ENCODE results near the gene GAS6. TPM values are rescaled to one million over a fixed set of nuclear protein-coding genes. Genes with fewer than 3 reads are reported as not detected.

The GAS6 gene
- total RNA-seq, 1 experiment from 2014 or later, result 20.9 TPM

GRCh38 chr13:113857531-113858195 is 6.2 kb downstream of the GAS6 start:
- intact Hi-C loops (cut with micrococcal nuclease), result no loop called here
- POLR2A ChIA-PET (ENCODE audit: unreplicated experiment), result no interaction called here
- Histone ChIP-seq H3K9me3 (ENCODE audit: low read length) (no peaks in the 10 kb centered on the region), H3K27ac (ENCODE audit: low read length) (no peak overlapping the region), H3K79me2 (ENCODE audit: low read length) (peaks cover 98% of the 10 kb centered on the region), H3K36me3 (ENCODE audit: low read depth, low read length) (no peaks in the 10 kb centered on the region), H3K4me3 (ENCODE audit: low read length) (no peak overlapping the region), H4K20me1 (ENCODE audit: low read length) (no peaks in the 10 kb centered on the region), H3F3A (ENCODE audit: low read length, unreplicated experiment) (no peaks in the 10 kb centered on the region), H3K9me2 (replicated peaks; ENCODE audit: low read length) (no peaks in the 10 kb centered on the region), H3K27me3 (ENCODE audit: low read length) (no peaks in the 10 kb centered on the region), H2AFZ (ENCODE audit: low read length) (no peak overlapping the region), H3K4me2 (ENCODE audit: low read length) (no peak overlapping the region), H3K4me1 (ENCODE audit: insufficient read depth, low read length) (peaks cover 11% of the 10 kb centered on the region), H3K9ac (ENCODE audit: low read length) (no peak overlapping the region)
- ATAC-seq, result no peak
- DNase-seq, result no peak
- no peak for TF ChIP-seq EZH2phosphoT487 (IDR thresholded peaks at IDR 0.05; ENCODE audit: borderline replicate concordance, low read length)
- TF ChIP-seq CTCF (conservative IDR thresholded peaks at IDR 0.05; ENCODE audit: low read depth, low read length), result no peak
- no peak for TF ChIP-seq EZH2 (IDR thresholded peaks at IDR 0.05; ENCODE audit: low read length, unreplicated experiment)
- CTCF ChIA-PET, result no interaction called here
- no TSS peak for BruUV-seq (replicated peaks)

GRCh38 chr13:113856716-113857065 is 7.2 kb downstream of the GAS6 start:
- Histone ChIP-seq H3K4me2 (ENCODE audit: low read length) (peak overlapping the region; percentile 31; the same call in 1 of the 2 replicates), H3K27ac (ENCODE audit: low read length) (no peak overlapping the region), H3K79me2 (ENCODE audit: low read length) (peaks cover 91% of the 10 kb centered on the region), H3K9me2 (replicated peaks; ENCODE audit: low read length) (no peaks in the 10 kb centered on the region), H4K20me1 (ENCODE audit: low read length) (no peaks in the 10 kb centered on the region), H3K9me3 (ENCODE audit: low read length) (no peaks in the 10 kb centered on the region), H3K4me1 (ENCODE audit: insufficient read depth, low read length) (peaks cover 11% of the 10 kb centered on the region), H3F3A (ENCODE audit: low read length, unreplicated experiment) (no peaks in the 10 kb centered on the region), H2AFZ (ENCODE audit: low read length) (no peak overlapping the region), H3K9ac (ENCODE audit: low read length) (no peak overlapping the region), H3K4me3 (ENCODE audit: low read length) (no peak overlapping the region), H3K27me3 (ENCODE audit: low read length) (no peaks in the 10 kb centered on the region), H3K36me3 (ENCODE audit: low read depth, low read length) (no peaks in the 10 kb centered on the region)
- ChIA-PET CTCF (no interaction called here), POLR2A (ENCODE audit: unreplicated experiment) (no interaction called here)
- intact Hi-C loops (cut with micrococcal nuclease), result no loop called here
- TF ChIP-seq EZH2 (IDR thresholded peaks at IDR 0.05; ENCODE audit: low read length, unreplicated experiment) (no peak), CTCF (conservative IDR thresholded peaks at IDR 0.05; ENCODE audit: low read depth, low read length) (no peak)
- no TSS peak for BruUV-seq (replicated peaks)
- peak; percentile 31 for DNase-seq
- ATAC-seq, result peak; percentile 69

- no peak overlapping the region for H3K9ac ChIP-seq (ENCODE audit: low read length)
- TF ChIP-seq CTCF (conservative IDR thresholded peaks at IDR 0.05; ENCODE audit: low read depth, low read length), result no peak
- TF ChIP-seq EZH2 (IDR thresholded peaks at IDR 0.05; ENCODE audit: low read length, unreplicated experiment), result no peak
- TF ChIP-seq EZH2phosphoT487 (IDR thresholded peaks at IDR 0.05; ENCODE audit: borderline replicate concordance, low read length), result no peak
- H3K36me3 ChIP-seq (ENCODE audit: low read depth, low read length), result no peaks in the 10 kb centered on the region
- peak overlapping the region; percentile 31; the same call in 1 of the 2 replicates for H3K4me2 ChIP-seq (ENCODE audit: low read length)
- no peak for DNase-seq
- H3K27ac ChIP-seq (ENCODE audit: low read length), result no peak overlapping the region
- H4K20me1 ChIP-seq (ENCODE audit: low read length), result no peaks in the 10 kb centered on the region
- no peak overlapping the region for H2AFZ ChIP-seq (ENCODE audit: low read length)
- H3K27me3 ChIP-seq (ENCODE audit: low read length), result no peaks in the 10 kb centered on the region
- no TSS peak for BruUV-seq (replicated peaks)
- no peaks in the 10 kb centered on the region for H3K9me3 ChIP-seq (ENCODE audit: low read length)
- intact Hi-C loops (cut with micrococcal nuclease), result no loop called here
- peaks cover 86% of the 10 kb centered on the region for H3K79me2 ChIP-seq (ENCODE audit: low read length)
- H3K4me3 ChIP-seq (ENCODE audit: low read length), result no peak overlapping the region
- no peaks in the 10 kb centered on the region for H3F3A ChIP-seq (ENCODE audit: low read length, unreplicated experiment)
- ChIA-PET CTCF (no interaction called here), POLR2A (ENCODE audit: unreplicated experiment) (no interaction called here)
- ATAC-seq, result no peak
- no peaks in the 10 kb centered on the region for H3K9me2 ChIP-seq (replicated peaks; ENCODE audit: low read length)
- H3K4me1 ChIP-seq (ENCODE audit: insufficient read depth, low read length), result peaks cover 11% of the 10 kb centered on the region
Observed at GRCh38 chr13:113855931-113856715, 7.8 kb downstream of the GAS6 start.
